Pons (tissue), 1 donor: Measurements from ENCODE around the gene MOV10L1.

Experiments
- DNase-seq: peaks from one replicate; pipeline ENCODE4 v3.0.0-alpha.2; 2016; ENCODE audit warnings: low spot score

The MOV10L1 gene

GRCh38 chr22:50189849-50190181 lies 100.0 kb downstream of the MOV10L1 start:
- no peak for DNase-seq

- DNase-seq = peak; percentile 34
These were observed 100.6 kb downstream of the MOV10L1 start for GRCh38 chr22:50190182-50190940.

GRCh38 chr22:50190941-50191741 lies 101.3 kb downstream of the MOV10L1 start:
- DNase-seq = peak; percentile 47

- no peak for DNase-seq
These were observed 102.8 kb downstream of the MOV10L1 start for GRCh38 chr22:50192436-50193204.

- no peak for DNase-seq
These were observed 103.8 kb downstream of the MOV10L1 start for GRCh38 chr22:50193621-50194020.

DNA sequence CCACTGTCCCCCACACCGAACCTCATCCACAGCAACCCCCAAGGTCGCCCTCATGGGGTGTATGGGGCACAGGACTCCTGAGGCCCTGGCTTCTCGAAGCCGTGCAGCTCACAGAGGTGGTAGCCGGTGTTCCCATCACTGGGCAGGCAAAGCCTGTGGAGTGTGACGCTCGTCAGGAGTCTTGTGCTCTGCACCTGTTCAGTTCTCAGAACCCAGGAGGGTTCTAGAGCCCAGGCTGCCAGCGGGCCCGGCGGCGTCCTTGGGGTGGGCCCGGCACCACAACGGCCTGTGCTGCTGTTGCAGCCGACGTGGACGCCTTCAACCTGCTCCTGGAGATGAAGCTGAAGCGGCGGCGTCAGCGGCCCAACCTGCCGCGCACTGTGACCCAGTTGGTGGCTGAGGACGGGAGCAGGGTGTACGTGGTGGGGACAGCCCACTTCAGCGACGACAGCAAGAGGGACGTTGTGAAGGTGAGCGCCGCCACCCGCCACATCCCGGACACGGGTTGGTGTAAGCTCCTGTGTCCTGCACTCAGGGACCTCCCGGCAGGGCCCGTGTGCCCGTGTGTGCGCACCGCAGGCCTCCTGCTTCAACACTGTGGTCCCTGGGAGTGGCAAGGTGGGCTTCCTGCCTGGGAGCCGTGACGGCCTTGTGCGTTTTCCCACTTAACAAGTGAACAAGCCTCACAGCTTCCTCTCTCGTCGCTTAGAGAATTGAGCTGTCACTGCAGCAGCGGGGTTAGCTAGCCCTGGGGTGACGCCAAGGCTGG lies 104.4 kb downstream of the MOV10L1 start:
- DNase-seq = no peak

- no peak for DNase-seq
These were observed 106.5 kb downstream of the MOV10L1 start for GRCh38 chr22:50196256-50196655.

GRCh38 chr22:50197000-50197800 lies 107.4 kb downstream of the MOV10L1 start:
- DNase-seq = no peak

DNA sequence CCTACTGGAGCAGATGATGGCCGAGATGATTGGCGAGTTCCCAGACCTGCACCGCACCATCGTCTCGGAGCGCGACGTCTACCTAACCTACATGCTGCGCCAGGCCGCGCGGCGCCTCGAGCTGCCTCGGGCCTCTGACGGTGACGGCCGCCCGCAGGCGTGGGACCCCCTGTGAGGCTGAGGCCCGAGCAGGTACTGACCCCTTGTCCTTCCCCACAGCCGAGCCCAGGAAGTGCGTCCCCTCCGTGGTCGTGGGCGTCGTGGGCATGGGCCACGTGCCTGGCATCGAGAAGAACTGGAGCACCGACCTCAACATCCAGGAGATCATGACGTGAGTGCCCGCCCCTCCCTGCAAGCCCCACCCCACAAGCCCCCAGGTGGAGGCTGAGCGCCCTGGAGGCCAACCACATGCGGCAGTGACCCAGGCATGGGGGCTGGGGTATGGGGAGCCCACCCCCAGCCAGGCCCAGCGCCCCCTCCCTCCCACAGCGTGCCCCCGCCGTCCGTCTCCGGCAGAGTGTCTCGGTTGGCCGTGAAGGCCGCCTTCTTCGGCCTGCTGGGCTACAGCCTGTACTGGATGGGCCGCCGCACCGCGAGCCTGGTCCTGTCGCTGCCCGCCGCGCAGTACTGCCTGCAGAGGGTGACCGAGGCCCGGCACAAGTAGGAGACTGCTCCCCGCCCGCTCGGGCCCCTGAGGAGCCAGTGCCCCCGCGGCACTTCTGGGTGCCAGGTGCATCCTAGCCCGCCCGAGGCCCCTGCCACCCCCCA lies 108.2 kb downstream of the MOV10L1 start:
- no peak for DNase-seq

- DNase-seq = no peak
These were observed 108.8 kb downstream of the MOV10L1 start for GRCh38 chr22:50198624-50199017.

DNA sequence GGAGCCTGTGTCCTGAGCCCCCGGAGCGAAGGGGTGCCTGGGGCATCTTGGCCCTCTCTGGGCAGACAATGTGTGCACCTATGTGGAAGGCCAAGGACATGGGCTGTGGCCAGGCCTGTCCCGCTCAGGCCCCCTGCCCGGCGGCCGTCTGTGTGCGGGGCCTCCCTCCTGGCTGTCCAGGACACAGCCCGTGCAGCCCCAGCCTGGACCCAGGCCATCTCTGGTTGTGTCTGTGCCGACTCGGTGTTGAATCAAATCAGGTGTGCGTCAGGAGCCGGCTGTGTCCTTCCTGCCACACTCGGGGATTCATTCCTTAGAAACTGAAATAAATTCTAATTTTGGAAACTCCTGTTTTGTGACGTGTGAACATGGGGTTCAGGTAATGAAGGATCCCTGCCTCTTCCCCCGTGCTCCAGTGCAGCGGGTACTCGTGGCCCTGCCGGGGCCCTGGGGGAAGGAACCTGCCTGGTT lies 109.5 kb downstream of the MOV10L1 start:
- no peak for DNase-seq

GRCh38 chr22:50199829-50200460 lies 110.1 kb downstream of the MOV10L1 start:
- no peak for DNase-seq

- DNase-seq = peak; percentile 79
These were observed 110.8 kb downstream of the MOV10L1 start, which contains the start of gene SELENOO for GRCh38 chr22:50200461-50201190. TSS of gene SELENOO (plus strand) at chr22:50201011. CDS start at chr22:50201037, 26 bp downstream.

DNA sequence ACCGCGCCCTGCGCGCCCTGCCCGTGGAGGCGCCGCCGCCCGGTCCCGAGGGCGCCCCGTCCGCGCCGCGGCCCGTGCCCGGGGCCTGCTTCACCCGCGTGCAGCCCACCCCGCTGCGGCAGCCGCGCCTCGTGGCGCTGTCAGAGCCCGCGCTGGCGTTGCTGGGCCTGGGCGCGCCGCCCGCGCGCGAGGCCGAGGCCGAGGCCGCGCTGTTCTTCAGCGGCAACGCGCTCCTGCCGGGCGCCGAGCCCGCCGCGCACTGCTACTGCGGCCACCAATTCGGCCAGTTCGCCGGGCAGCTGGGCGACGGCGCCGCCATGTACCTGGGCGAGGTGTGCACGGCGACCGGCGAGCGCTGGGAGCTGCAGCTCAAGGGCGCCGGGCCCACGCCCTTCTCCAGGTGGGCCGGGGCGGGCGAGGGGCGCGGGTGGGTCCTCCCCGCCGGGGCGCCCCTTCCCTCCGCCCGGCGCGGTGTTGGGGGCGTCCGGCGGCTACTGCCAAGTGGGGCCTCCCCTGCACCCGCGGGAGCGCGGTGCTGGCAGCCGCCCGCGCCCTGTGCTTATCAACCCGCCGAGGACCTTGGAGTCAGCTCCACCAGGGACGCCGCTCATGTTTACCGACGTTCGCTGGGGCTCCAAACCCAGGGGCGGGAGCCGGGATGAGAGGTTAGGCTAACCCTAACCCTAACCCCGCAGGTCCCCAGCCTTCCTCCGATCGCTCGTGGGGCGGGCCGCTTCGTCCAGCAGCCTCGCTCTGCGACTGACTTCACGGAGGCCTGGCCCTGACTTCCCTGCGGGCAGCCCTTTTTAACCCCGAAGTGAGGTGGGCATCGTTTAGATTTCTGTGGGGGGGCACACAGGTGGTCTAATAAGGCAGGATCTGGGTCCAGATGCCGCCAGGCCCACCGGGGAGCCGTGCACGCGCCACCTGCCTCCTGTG lies 111.7 kb downstream of the MOV10L1 start:
- no peak for DNase-seq

GRCh38 chr22:50202130-50202666 lies 112.4 kb downstream of the MOV10L1 start:
- no peak for DNase-seq

GRCh38 chr22:50203288-50203687 lies 113.5 kb downstream of the MOV10L1 start:
- DNase-seq = no peak

GRCh38 chr22:50204571-50204970 lies 114.8 kb downstream of the MOV10L1 start:
- no peak for DNase-seq
